ENCODE data around the gene HSPH1.
A peak's percentile ranks its signal among the peaks of the same experiment; 100 is the strongest.

The HSPH1 gene

DNA sequence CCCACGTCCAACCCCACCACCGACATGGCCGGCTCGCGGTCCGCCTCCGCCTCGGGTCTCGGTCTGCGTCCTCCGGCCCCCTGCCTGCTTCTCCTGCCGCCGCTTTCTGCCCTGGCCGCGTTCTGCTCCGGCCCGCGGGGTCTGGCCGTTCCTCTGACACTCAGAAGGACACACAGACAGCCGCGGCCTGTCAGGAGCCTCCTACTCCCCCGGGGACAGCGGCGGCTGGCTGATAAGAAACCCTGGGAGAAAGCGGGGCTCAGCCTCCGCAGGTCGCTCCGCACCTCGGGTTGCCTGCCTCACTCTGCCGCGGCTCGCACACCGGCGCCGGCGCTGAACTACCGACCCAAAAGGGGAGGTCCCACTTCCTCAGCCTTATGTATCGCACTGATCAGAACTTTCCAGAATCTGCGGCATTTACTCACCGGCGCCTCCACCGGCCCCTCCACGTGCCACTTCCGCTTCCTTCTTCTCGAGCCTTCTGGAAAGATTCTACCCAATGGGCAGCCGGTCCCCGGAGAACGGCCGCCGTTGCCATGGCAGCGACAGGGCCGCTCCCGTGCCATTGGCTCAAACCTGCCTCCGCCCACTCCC, at the start of gene HSPH1:
TSS of gene HSPH1 (minus strand) at position 348 of the 594 bp plus-strand sequence. CDS start at position 26, 322 bp downstream.
- Histone ChIP-seq H3K27me3 (ENCODE audit: insufficient read depth, poor library complexity, severe bottlenecking) (no peaks in the 10 kb centered on the region), H3K9me3 (ENCODE audit: severe bottlenecking) (no peaks in the 10 kb centered on the region), H3K27ac (ENCODE audit: poor library complexity, severe bottlenecking) (peak within 1 kb of the TSS; percentile 66), H3K4me1 (ENCODE audit: insufficient read depth, poor library complexity, severe bottlenecking) (peaks cover 10% of the 10 kb centered on the region), H3K36me3 (ENCODE audit: low read depth) (peaks cover 20% of the 10 kb centered on the region), H3K4me3 (ENCODE audit: severe bottlenecking) (peak within 1 kb of the TSS; percentile 68)
- TF ChIP-seq, protein P1, sequence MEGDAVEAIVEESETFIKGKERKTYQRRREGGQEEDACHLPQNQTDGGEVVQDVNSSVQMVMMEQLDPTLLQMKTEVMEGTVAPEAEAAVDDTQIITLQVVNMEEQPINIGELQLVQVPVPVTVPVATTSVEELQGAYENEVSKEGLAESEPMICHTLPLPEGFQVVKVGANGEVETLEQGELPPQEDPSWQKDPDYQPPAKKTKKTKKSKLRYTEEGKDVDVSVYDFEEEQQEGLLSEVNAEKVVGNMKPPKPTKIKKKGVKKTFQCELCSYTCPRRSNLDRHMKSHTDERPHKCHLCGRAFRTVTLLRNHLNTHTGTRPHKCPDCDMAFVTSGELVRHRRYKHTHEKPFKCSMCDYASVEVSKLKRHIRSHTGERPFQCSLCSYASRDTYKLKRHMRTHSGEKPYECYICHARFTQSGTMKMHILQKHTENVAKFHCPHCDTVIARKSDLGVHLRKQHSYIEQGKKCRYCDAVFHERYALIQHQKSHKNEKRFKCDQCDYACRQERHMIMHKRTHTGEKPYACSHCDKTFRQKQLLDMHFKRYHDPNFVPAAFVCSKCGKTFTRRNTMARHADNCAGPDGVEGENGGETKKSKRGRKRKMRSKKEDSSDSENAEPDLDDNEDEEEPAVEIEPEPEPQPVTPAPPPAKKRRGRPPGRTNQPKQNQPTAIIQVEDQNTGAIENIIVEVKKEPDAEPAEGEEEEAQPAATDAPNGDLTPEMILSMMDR (IDR thresholded peaks at IDR 0.05; ENCODE audit: poor library complexity, severe bottlenecking), result peak; percentile 16
- peak; percentile 97 for DNase-seq (ENCODE audit: low spot score)
- peak; percentile 82 for ATAC-seq (ENCODE audit: low read depth)

DNA sequence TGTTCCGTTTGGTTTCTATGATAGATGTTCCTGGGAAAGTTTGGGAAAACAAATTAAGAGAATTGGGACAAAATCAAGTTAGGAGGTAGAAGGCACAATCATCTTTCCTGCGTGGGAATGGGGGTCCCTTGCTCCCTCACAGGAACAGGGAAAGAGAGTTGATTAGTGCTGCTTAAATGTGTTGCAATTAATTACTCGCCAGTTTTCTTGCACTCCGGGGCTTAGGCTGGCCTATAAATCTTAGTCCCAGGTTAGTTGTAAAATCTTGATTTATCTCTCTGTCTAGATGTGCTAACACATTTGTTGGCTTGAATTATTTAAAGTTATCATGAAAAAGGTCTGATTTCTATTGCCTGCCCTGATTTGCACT, 48.1 kb upstream of the HSPH1 start:
- H3K4me1 ChIP-seq (ENCODE audit: insufficient read depth, poor library complexity, severe bottlenecking), result no peaks in the 10 kb centered on the region
- H3K4me3 ChIP-seq (ENCODE audit: severe bottlenecking), result no peak overlapping the region
- H3K27me3 ChIP-seq (ENCODE audit: insufficient read depth, poor library complexity, severe bottlenecking), result no peaks in the 10 kb centered on the region
- no peak overlapping the region for H3K27ac ChIP-seq (ENCODE audit: poor library complexity, severe bottlenecking)
- no peak for ATAC-seq (ENCODE audit: low read depth)
- TF ChIP-seq, protein P1 (IDR thresholded peaks at IDR 0.05; ENCODE audit: poor library complexity, severe bottlenecking), result no peak
- no peak for DNase-seq (ENCODE audit: low spot score)
- H3K36me3 ChIP-seq (ENCODE audit: low read depth), result no peaks in the 10 kb centered on the region
- no peaks in the 10 kb centered on the region for H3K9me3 ChIP-seq (ENCODE audit: severe bottlenecking)

DNA sequence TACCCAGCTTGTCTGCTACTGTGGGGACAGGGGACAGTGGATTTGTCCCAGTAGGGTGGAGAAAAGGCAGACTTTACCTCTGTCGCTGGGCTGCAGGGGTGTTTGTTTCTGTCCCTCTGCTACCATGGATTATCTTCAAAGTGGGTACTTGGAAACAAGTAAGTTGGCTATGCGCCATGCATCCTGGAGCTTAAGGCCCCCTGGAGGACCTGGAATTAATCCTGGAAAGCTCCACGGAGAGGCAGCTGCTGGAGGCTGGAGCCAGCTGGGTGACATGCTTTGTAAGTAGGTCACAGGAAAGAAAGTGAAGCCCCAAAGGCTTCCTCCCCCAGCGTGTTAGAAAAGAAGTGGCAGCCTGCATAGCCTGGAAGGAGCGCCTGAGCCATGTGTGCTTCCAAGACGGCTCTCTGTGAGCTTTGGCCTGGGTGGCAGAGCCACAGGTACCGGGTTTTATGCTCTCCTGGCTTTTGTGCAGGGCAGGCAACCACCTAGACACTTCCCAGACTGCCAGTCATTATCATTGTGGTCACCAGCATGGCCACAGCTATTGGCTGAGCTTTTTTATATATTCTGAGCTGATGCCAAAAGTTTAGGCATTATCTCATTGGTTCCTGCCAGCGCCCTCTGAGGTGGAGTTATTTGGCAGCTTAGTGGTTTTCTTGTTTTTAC, 47.6 kb upstream of the HSPH1 start:
- TF ChIP-seq, protein P1 (IDR thresholded peaks at IDR 0.05; ENCODE audit: poor library complexity, severe bottlenecking), result no peak
- no peaks in the 10 kb centered on the region for H3K4me1 ChIP-seq (ENCODE audit: insufficient read depth, poor library complexity, severe bottlenecking)
- H3K27me3 ChIP-seq (ENCODE audit: insufficient read depth, poor library complexity, severe bottlenecking), result no peaks in the 10 kb centered on the region
- no peaks in the 10 kb centered on the region for H3K36me3 ChIP-seq (ENCODE audit: low read depth)
- H3K4me3 ChIP-seq (ENCODE audit: severe bottlenecking), result no peak overlapping the region
- ATAC-seq (ENCODE audit: low read depth) (no peak), DNase-seq (ENCODE audit: low spot score) (no peak)
- no peak overlapping the region for H3K27ac ChIP-seq (ENCODE audit: poor library complexity, severe bottlenecking)
- H3K9me3 ChIP-seq (ENCODE audit: severe bottlenecking), result no peaks in the 10 kb centered on the region

DNA sequence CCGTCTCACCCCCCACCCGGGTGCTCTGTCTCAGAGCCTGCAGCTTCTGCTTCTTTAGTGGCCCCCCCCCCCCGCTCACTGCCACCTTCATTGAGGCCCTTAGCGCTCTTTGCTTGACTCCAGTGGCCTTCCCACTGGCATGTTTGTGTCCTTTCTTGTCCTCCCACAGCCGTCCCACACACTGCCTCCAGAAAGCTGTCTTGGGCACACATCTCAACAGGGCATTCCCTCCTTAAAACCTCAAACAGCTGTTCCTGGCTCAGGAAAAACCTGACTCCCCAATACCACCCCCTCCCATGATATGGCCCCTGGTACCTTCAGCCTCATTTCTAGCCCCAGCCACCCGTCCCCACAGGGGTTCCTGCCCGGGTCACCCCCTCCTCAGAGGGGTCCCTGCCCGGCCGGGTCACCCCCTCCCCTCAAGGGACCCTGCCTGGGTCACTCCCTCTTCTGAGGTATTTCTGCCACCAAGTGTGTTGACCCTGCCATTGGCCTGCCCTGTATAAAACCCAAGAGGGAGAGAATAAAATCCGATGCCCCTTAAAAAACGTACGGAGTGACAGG, 46.9 kb upstream of the HSPH1 start:
- ATAC-seq (ENCODE audit: low read depth), result no peak
- Histone ChIP-seq H3K36me3 (ENCODE audit: low read depth) (no peaks in the 10 kb centered on the region), H3K27me3 (ENCODE audit: insufficient read depth, poor library complexity, severe bottlenecking) (no peaks in the 10 kb centered on the region), H3K9me3 (ENCODE audit: severe bottlenecking) (no peaks in the 10 kb centered on the region), H3K4me3 (ENCODE audit: severe bottlenecking) (no peak overlapping the region), H3K27ac (ENCODE audit: poor library complexity, severe bottlenecking) (no peak overlapping the region), H3K4me1 (ENCODE audit: insufficient read depth, poor library complexity, severe bottlenecking) (no peaks in the 10 kb centered on the region)
- DNase-seq (ENCODE audit: low spot score), result no peak
- TF ChIP-seq, protein P1 (IDR thresholded peaks at IDR 0.05; ENCODE audit: poor library complexity, severe bottlenecking), result no peak
